ENCODE measurements around the gene NCMAP.
A peak's percentile ranks its signal among the peaks of the same experiment; 100 is the strongest.

The NCMAP gene

DNA sequence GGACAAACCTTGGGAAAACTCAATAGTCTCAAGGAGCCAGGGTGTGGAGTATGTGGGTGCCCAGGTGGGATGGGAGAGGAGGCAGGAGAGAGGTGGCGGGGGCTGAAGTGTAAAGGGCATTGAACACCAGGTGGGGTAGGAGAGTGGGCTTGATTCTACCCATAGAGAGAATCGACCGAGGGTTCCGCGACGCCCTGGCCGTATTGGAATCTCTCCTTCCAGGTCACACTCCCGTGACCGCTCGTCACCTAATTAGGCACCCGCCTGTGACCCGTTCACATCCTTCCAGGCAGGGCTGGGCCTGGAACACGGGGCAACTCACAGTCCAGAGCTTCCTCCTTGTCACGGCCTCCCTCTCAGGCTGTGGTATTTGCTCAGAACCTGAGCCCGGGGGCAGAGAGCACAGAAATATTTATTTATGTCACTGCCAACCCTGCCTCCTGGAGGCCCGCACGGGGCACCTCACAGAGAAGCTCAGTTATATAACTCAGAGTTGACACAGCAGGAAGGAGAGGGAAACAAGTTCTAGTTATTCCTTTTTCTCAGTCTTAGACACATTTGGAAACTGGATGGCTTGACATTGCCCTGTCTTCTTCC, 12.0 kb downstream of the NCMAP start:
- TF ChIP-seq, protein P1, sequence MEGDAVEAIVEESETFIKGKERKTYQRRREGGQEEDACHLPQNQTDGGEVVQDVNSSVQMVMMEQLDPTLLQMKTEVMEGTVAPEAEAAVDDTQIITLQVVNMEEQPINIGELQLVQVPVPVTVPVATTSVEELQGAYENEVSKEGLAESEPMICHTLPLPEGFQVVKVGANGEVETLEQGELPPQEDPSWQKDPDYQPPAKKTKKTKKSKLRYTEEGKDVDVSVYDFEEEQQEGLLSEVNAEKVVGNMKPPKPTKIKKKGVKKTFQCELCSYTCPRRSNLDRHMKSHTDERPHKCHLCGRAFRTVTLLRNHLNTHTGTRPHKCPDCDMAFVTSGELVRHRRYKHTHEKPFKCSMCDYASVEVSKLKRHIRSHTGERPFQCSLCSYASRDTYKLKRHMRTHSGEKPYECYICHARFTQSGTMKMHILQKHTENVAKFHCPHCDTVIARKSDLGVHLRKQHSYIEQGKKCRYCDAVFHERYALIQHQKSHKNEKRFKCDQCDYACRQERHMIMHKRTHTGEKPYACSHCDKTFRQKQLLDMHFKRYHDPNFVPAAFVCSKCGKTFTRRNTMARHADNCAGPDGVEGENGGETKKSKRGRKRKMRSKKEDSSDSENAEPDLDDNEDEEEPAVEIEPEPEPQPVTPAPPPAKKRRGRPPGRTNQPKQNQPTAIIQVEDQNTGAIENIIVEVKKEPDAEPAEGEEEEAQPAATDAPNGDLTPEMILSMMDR (IDR thresholded peaks at IDR 0.05; ENCODE audit: low read depth, low read length), result peak; percentile 30; the same call in 1 of the 2 replicates
- no peak overlapping the region for H3K27ac ChIP-seq

DNA sequence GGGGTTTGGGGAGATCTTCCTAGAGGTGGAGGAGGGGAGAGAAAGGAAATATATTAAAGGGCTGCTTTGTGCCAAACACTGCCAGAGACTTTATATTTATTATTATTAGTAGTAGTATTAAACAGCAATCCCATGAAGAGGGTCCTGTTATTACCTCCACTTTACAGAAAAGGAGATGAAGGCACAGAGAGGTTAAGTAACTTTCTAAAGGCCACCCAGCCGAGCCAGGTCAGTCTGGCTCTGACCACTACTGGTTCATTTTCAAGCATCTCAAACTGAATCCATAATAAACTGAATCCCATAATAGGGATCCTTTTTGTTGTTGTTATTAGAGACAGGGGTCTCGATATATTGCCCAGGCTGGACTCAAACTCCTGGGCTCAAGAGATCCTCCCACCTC, 12.6 kb downstream of the NCMAP start:
- no peaks in the 10 kb centered on the region for H3K9me3 ChIP-seq (ENCODE audit: severe bottlenecking)
- no peaks in the 10 kb centered on the region for H3K27me3 ChIP-seq (ENCODE audit: insufficient read depth, low read depth, severe bottlenecking)
- no peak overlapping the region for H3K27ac ChIP-seq
- H3K36me3 ChIP-seq, result no peaks in the 10 kb centered on the region
- TF ChIP-seq, protein P1 (IDR thresholded peaks at IDR 0.05; ENCODE audit: low read depth, low read length), result no peak
- DNase-seq, result no peak
- no peak overlapping the region for H3K4me3 ChIP-seq (ENCODE audit: low read depth, low read length)

More for the DNA sequence above, 12.0 kb downstream of the NCMAP start:
- no peak for DNase-seq
- Histone ChIP-seq H3K9me3 (ENCODE audit: severe bottlenecking) (no peaks in the 10 kb centered on the region), H3K4me3 (ENCODE audit: low read depth, low read length) (no peak overlapping the region), H3K27me3 (ENCODE audit: insufficient read depth, low read depth, severe bottlenecking) (no peaks in the 10 kb centered on the region), H3K36me3 (no peaks in the 10 kb centered on the region)

DNA sequence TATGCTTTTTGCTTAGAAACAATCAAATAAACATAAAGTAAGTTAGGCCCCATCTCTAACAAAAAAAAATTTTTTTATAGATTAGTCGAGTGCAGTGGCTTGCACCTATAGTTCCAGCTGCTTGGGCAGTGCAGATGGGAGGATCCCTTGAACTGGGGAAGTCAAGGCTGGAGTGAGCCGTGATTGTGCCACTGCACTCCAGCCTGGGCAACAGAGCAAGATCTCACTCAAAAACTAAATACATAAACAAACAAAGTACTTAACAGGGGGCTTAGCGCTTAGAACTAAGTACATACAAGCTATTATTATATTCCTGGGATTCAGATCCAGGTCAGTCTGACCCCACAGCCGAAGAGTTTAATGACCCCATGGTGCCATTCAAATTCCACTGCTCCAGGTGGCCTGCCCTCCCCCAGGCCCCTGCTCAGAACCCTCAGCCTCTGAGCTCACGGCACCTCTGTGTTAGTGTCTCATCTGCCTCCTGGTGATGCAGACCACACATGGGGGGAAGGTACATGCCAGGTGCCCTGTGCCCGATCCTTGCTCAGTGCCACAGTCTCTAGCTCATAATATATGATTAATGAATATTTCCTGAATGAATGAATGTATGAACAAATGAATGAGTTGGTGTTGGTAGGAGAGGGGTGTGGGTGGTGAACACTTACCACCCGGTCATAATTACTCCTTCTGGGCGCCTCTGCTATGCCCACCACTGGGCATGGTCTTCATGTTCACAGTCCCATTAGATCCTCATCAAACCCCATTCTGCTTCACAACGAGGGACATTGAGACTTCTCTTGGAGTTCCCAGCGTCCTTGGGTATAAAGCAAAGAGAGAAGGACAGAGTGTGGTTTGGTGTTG, 14.6 kb downstream of the NCMAP start:
- H3K4me3 ChIP-seq (ENCODE audit: low read depth, low read length), result no peak overlapping the region
- DNase-seq, result no peak
- H3K27ac ChIP-seq, result no peak overlapping the region
- H3K36me3 ChIP-seq, result no peaks in the 10 kb centered on the region
- H3K27me3 ChIP-seq (ENCODE audit: insufficient read depth, low read depth, severe bottlenecking), result no peaks in the 10 kb centered on the region
- H3K9me3 ChIP-seq (ENCODE audit: severe bottlenecking), result no peaks in the 10 kb centered on the region
- TF ChIP-seq, protein P1 (IDR thresholded peaks at IDR 0.05; ENCODE audit: low read depth, low read length), result no peak

DNA sequence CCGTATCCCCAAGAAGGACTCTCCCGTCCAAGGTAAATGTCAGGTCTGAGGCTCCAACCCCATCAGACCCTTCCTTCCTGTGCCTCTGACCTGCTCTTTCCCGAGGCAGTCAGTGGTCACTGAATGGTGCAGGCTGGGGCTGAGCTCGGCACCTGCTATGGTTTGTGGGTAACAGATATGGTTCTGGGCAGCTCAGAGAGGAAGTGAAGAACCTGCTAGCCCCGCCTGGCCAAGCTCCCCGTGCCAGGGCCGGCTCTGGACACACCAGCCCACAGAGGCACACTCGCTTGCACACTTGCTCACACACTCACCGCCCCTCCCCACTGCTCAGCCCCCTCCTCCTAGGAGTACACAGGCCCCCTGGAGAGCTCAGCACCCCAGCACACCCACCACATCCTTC, 16.4 kb downstream of the NCMAP start:
- Histone ChIP-seq H3K36me3 (no peaks in the 10 kb centered on the region), H3K27me3 (ENCODE audit: insufficient read depth, low read depth, severe bottlenecking) (no peaks in the 10 kb centered on the region), H3K4me3 (ENCODE audit: low read depth, low read length) (no peak overlapping the region), H3K27ac (no peak overlapping the region), H3K9me3 (ENCODE audit: severe bottlenecking) (no peaks in the 10 kb centered on the region)
- no peak for DNase-seq
- TF ChIP-seq, protein P1 (IDR thresholded peaks at IDR 0.05; ENCODE audit: low read depth, low read length), result no peak

DNA sequence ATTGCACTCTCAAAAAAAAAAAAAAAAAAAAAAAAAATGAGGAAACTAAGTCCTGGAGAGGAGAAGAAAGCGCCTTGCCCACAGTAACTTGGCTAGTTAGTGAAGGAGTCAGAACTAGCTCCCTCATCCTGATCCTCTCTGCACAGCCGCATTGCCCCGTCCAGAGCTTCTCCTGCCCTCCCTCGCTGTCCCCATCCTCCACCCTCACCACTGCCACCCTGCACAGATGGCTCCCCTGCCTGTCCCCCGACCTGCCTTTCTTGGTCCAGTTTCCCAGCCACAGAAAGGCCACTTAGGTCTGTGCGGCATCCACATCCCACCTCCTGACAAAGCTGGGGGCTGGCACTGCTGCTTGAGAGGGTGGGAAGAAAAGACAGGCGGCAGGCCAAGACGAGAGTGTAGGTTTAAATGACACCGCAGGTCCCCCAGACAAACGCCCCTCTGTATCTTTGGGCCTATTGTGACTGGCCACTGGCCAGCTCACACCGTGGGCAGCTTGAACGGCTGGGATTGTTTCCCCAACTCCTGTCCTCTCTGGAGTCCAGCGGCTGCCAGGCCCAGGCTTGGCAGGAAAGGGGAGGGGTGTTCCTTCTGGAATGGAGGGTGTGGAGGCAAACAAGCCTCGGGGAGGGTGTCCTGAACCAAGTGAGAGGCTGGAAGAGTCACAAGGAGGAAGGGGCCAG, 20.2 kb downstream of the NCMAP start:
- Histone ChIP-seq H3K27ac (peak overlapping the region; percentile 55), H3K27me3 (ENCODE audit: insufficient read depth, low read depth, severe bottlenecking) (no peaks in the 10 kb centered on the region)
- no peak for DNase-seq

More for the DNA sequence above, 20.2 kb downstream of the NCMAP start:
- Histone ChIP-seq H3K36me3 (no peaks in the 10 kb centered on the region), H3K4me3 (ENCODE audit: low read depth, low read length) (no peak overlapping the region), H3K9me3 (ENCODE audit: severe bottlenecking) (no peaks in the 10 kb centered on the region)
- TF ChIP-seq, protein P1 (IDR thresholded peaks at IDR 0.05; ENCODE audit: low read depth, low read length), result no peak

Data from WERI-Rb-1 (cell line).